SK-N-SH (cell line): ENCODE measurements around the gene EEA1. TPM values are rescaled to one million over a fixed set of nuclear protein-coding genes. Genes with fewer than 3 reads are reported as not detected.

Experiments used
- CTCF ChIA-PET: fragments of 300-600, 350-600 bp; formaldehyde crosslinking; extraction: SDS; loops from one replicate; lab custom pipeline; 2021; lab: Yijun Ruan, JAX
- POLR2A ChIA-PET: fragments of 350-600 bp; sonication (Branson Sonifier 250); formaldehyde crosslinking; extraction: SDS; loops from one replicate; lab custom pipeline; 2020; ENCODE audit warnings: antibody characterized with exemption, inconsistent platforms; lab: Yijun Ruan, JAX
- DNase-seq: peaks from one replicate; pipeline ENCODE4 v3.0.0; 2012
- H2AFZ ChIP-seq: fragments of 200-600 bp; sonication (generic); 2 replicates; pipeline ENCODE4 v1.8.1; 2016; ENCODE audit warnings: antibody characterized with exemption, mild to moderate bottlenecking, low read depth
- H3F3A ChIP-seq: fragments of 200-600 bp; sonication (generic); replicated peaks from 2 replicates; pipeline ENCODE3; 2016; ENCODE audit warnings: antibody characterized with exemption, mild to moderate bottlenecking; ENCODE audit not compliant: insufficient read depth
- H3K27ac ChIP-seq, 2 experiments: fragments of 200-500 bp in 1 of 2; fragments of 200-600 bp in 1 of 2; sonication (Bioruptor generic) in 1 of 2; sonication (generic), shearing (Covaris generic) in 1 of 2; 2 replicates each; pipeline versions ENCODE4 v1.5.1 to v1.6.1; 2014 to 2016; ENCODE audit warnings: low read depth in 2 of 2, inconsistent platforms in 1 of 2, low read length in 1 of 2, mild to moderate bottlenecking in 1 of 2, mixed read lengths in 1 of 2
- H3K27me3 ChIP-seq: fragments of 200-600 bp; sonication (generic), shearing (Covaris generic); 2 replicates; pipeline ENCODE4 v1.6.1; 2016; ENCODE audit warnings: mixed run types; ENCODE audit not compliant: insufficient read depth
- H3K36me3 ChIP-seq, 2 experiments: fragments of 200-500 bp in 1 of 2; fragments of 200-600 bp in 1 of 2; sonication (Bioruptor generic) in 1 of 2; sonication (generic) in 1 of 2; replicated peaks in 1 of 2; 2 replicates each; pipeline versions ENCODE3 to v1.5.1; 2014 to 2016; ENCODE audit warnings: low read length in 1 of 2, mild to moderate bottlenecking in 1 of 2; ENCODE audit not compliant: insufficient read depth in 2 of 2, control insufficient read depth in 1 of 2
- H3K4me1 ChIP-seq, 2 experiments: fragments of 200-500 bp in 1 of 2; fragments of 200-600 bp in 1 of 2; sonication (Bioruptor generic) in 1 of 2; sonication (generic), shearing (Covaris generic) in 1 of 2; 2 replicates each; pipeline versions ENCODE4 v1.5.1 to v1.6.1; 2014 to 2016; ENCODE audit warnings: low read depth in 1 of 2, low read length in 1 of 2, mixed run types in 1 of 2; ENCODE audit not compliant: insufficient read depth in 2 of 2, control insufficient read depth in 1 of 2
- H3K4me2 ChIP-seq: fragments of 200-600 bp; sonication (generic), shearing (Covaris generic); 2 replicates; pipeline ENCODE4 v1.6.1; 2017; ENCODE audit warnings: mixed run types
- H3K4me3 ChIP-seq, 2 experiments: fragments of 200-500 bp in 1 of 2; fragments of 200-600 bp in 1 of 2; sonication (Bioruptor generic) in 1 of 2; sonication (generic), shearing (Covaris generic) in 1 of 2; 2 replicates each; pipeline versions ENCODE4 v1.5.1 to v1.8.1; 2014 to 2016; ENCODE audit warnings: low read depth in 2 of 2, inconsistent platforms in 1 of 2, low read length in 1 of 2, mild to moderate bottlenecking in 1 of 2, mixed read lengths in 1 of 2, moderate library complexity in 1 of 2
- H3K79me2 ChIP-seq: fragments of 200-600 bp; sonication (generic); 2 replicates; pipeline ENCODE4 v1.8.1; 2017; ENCODE audit warnings: mild to moderate bottlenecking; ENCODE audit not compliant: insufficient read depth
- H3K9ac ChIP-seq: fragments of 200-600 bp; sonication (generic); 2 replicates; pipeline ENCODE4 v1.6.1; 2017; ENCODE audit warnings: mixed run types
- H3K9me2 ChIP-seq: fragments of 200-600 bp; sonication (generic); 2 replicates; pipeline ENCODE4 v1.6.1; 2017; ENCODE audit warnings: mixed run types
- H3K9me3 ChIP-seq: fragments of 200-600 bp; sonication (generic); 2 replicates; pipeline ENCODE4 v1.6.1; 2017; ENCODE audit warnings: mixed run types, mild to moderate bottlenecking, moderate library complexity
- H4K20me1 ChIP-seq: fragments of 200-600 bp; sonication (generic); 2 replicates; pipeline ENCODE4 v1.6.1; 2017; ENCODE audit warnings: mild to moderate bottlenecking, mixed run types; ENCODE audit not compliant: insufficient read depth
- CTCF ChIP-seq: fragments of 200-600 bp; sonication (generic); IDR thresholded peaks from 2 replicates; pipeline ENCODE4 v1.6.1; 2017; ENCODE audit warnings: antibody characterized with exemption, mild to moderate bottlenecking, moderate library complexity
- EP300 ChIP-seq, 2 experiments: IDR thresholded peaks; 2 replicates each; pipeline versions ENCODE4 v1.4.0 to v1.6.1; 2012; ENCODE audit warnings: borderline replicate concordance in 1 of 2, low read depth in 1 of 2, low read length in 1 of 2
- FOSL2 ChIP-seq: IDR thresholded peaks from 2 replicates; pipeline ENCODE4 v1.4.0; 2012; ENCODE audit warnings: low read depth, mild to moderate bottlenecking, moderate library complexity, borderline replicate concordance
- GABPA ChIP-seq: IDR thresholded peaks from 2 replicates; pipeline ENCODE4 v1.4.0; 2012; ENCODE audit warnings: low read depth, mild to moderate bottlenecking
- GATA2 ChIP-seq: sonication (generic); formaldehyde crosslinking; IDR thresholded peaks from 2 replicates; pipeline ENCODE4 v1.5.0; 2020; ENCODE audit warnings: mild to moderate bottlenecking, missing genetic modification reagents
- JUND ChIP-seq: IDR thresholded peaks from 2 replicates; pipeline ENCODE4 v1.4.0; 2012
- MEF2A ChIP-seq: IDR thresholded peaks from 2 replicates; pipeline ENCODE4 v1.4.0; 2012; ENCODE audit warnings: low read depth, borderline replicate concordance
- NRF1 ChIP-seq: IDR thresholded peaks from 2 replicates; pipeline ENCODE4 v1.6.1; 2012; ENCODE audit warnings: low read depth, mild to moderate bottlenecking, low read length
- POLR2AphosphoS5 ChIP-seq: IDR thresholded peaks from 2 replicates; pipeline ENCODE4 v1.6.1; 2012; ENCODE audit warnings: low read depth, low read length
- RXRA ChIP-seq: IDR thresholded peaks from 2 replicates; pipeline ENCODE4 v1.4.0; 2012; ENCODE audit warnings: low read depth, mild to moderate bottlenecking, borderline replicate concordance
- SIN3A ChIP-seq: IDR thresholded peaks from 2 replicates; pipeline ENCODE4 v1.6.1; 2012; ENCODE audit warnings: low read depth, mild to moderate bottlenecking, low read length, moderate library complexity, borderline replicate concordance
- SMC3 ChIP-seq: IDR thresholded peaks from 2 replicates; pipeline ENCODE4 v1.6.1; 2012; ENCODE audit warnings: low read depth, low read length, improper control_type of control experiment
- TEAD4 ChIP-seq: IDR thresholded peaks from 2 replicates; pipeline ENCODE4 v1.4.0; 2012; ENCODE audit warnings: mild to moderate bottlenecking, borderline replicate concordance; ENCODE audit not compliant: insufficient read depth
- WGBS: methylation state at CpG from one replicate; pipeline ENCODE4 v1.1.6; 2017; ENCODE audit warnings: low lambda C conversion rate; 5-methylcytosine and 5-hydroxymethylcytosine counted together
- polyA plus RNA-seq, 3 experiments: library from polyadenylated mRNA; depleted of rRNA; stranded (reverse); fragments of >200 nt; gene quantifications; 2 replicates each; pipeline ENCODE4 v1.2.3, GENCODE V29; 2012

EEA1 gene
- polyA plus RNA-seq, 1 of the 3 experiments (the other 2 are of a cell fraction) = 1.5 TPM

- no peak for DNase-seq
- Histone ChIP-seq H3K27ac (no peak overlapping the region), H3K4me3 (no peak overlapping the region), H3K79me2 (no peaks in the 10 kb centered on the region), H3K4me2 (no peak overlapping the region), H3K27me3 (no peaks in the 10 kb centered on the region), H3K9me2 (no peaks in the 10 kb centered on the region), H3K4me1 (peaks cover 0 to 16% of the 10 kb centered on the region in 2 experiments), H2AFZ (no peak overlapping the region)
- ChIA-PET CTCF (interaction anchor here (0.6 kb wide), 1 partner anchor 244 kb away, joined by 3 read pairs; no protein-coding TSS in a partner anchor), POLR2A (no interaction called here)
- TF ChIP-seq RXRA (no peak), MEF2A (no peak), NRF1 (no peak), GABPA (no peak), CTCF (no peak), JUND (no peak), SIN3A (no peak), POLR2AphosphoS5 (no peak), TEAD4 (no peak), SMC3 (no peak), EP300 (IDR thresholded peaks at IDR 0.05; ENCODE audit: borderline replicate concordance in 1 of 2, low read depth in 1 of 2, low read length in 1 of 2) (no peak), GATA2 (CRISPR knock-in tag) (no peak), FOSL2 (no peak)
- TF ChIP-seq, all 33 proteins: peak for 0
- no peak overlapping the region for H3K9ac ChIP-seq
- no peaks in the 10 kb centered on the region for H4K20me1 ChIP-seq
- WGBS = 85% methylated on average over 3 of the region's 3 CpGs
- peaks cover 17% of the 10 kb centered on the region for H3F3A ChIP-seq
- H3K9me3 ChIP-seq = no peaks in the 10 kb centered on the region
- H3K36me3 ChIP-seq = no peaks in the 10 kb centered on the region
Observed at GRCh38 chr12:92743026-92743425, 186.1 kb downstream of the EEA1 start.

GRCh38 chr12:92740411-92740810 lies 188.7 kb downstream of the EEA1 start:
- no peak for DNase-seq

More at GRCh38 chr12:92740411-92740810, 188.7 kb downstream of the EEA1 start:
- Histone ChIP-seq H4K20me1 (no peaks in the 10 kb centered on the region), H3K9me2 (no peaks in the 10 kb centered on the region), H3K9ac (no peak overlapping the region), H3K36me3 (no peaks in the 10 kb centered on the region), H3K27me3 (no peaks in the 10 kb centered on the region), H3F3A (peaks cover 5% of the 10 kb centered on the region), H3K4me1 (peaks cover 0 to 17% of the 10 kb centered on the region in 2 experiments; a peak in 3 of 4 replicates), H3K4me2 (no peak overlapping the region), H3K79me2 (no peaks in the 10 kb centered on the region), H3K9me3 (no peaks in the 10 kb centered on the region), H3K27ac (no peak overlapping the region), H2AFZ (no peak overlapping the region)
- CTCF ChIA-PET = no interaction called here
- TF ChIP-seq TEAD4 (no peak), POLR2AphosphoS5 (no peak)
- TF ChIP-seq, all 33 proteins: peak for 0
- no peak overlapping the region for H3K4me3 ChIP-seq
- POLR2A ChIA-PET = no interaction called here
